ENCODE measurements around the gene DCAF5.

- no peak for TF ChIP-seq GATA2 (IDR thresholded peaks at IDR 0.05; ENCODE audit: low read depth, low read length)
- TF ChIP-seq GATA3 (IDR thresholded peaks at IDR 0.05; ENCODE audit: low read depth, low read length): no peak
Measured at GRCh38 chr14:69129264-69129880, 23.5 kb downstream of the DCAF5 start.
